Measurements from ENCODE around the gene LRCH4.
A peak's percentile ranks its signal among the peaks of the same experiment; 100 is the strongest.

Gene LRCH4

GRCh38 chr7:100580466-100581283 lies 5.3 kb downstream of the LRCH4 start:
- no peak for DNase-seq

DNA sequence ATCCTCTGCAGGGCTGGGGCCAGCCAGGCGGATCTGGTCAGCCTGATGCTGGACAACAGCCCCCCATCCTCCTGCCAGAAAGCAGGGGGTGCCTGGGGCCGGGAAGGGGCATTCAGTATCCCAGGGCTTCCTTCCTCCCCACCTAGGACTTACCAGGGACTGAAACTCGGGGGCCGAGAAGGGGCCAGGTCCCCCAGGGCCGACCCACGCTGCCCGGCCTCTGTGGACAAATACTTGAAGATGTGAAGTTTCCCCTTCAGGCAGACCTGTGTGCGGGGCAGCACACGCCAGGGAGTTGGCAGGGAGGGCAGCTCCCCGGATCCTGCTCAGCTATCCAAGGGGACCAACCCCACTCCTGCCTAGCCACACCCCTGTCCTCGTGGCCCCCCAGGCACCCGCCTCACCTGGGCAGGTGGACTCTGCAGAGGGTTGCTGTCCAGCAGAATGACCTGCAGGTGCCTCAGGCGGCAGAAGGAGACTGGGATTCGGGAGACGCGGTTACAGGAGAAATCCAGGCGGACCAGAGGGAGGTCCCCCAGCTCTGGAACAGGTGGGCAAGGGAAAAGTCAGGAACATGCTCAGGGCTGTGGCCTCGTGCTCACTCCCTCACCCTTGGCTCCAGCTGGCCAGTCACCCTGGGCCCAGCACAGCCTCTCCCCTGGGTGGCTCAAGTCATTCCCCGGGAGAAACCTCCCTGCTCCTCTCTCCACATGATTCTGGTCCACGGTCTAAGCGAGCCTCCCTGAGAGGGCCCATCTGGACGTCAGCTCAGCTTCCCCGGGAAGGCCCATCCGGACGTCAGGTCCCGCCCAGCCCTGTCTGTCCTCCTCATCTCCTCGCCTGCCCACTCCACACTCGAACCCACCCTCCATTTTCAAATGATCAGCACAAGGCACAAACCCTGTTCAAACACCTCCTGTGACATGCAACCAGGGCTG lies 7.4 kb downstream of the LRCH4 start:
- DNase-seq: no peak

GRCh38 chr7:100577507-100577906 lies 8.4 kb downstream of the LRCH4 start:
- DNase-seq: no peak

- no peak for DNase-seq
These were observed 8.8 kb downstream of the LRCH4 start for GRCh38 chr7:100577103-100577502.

DNA sequence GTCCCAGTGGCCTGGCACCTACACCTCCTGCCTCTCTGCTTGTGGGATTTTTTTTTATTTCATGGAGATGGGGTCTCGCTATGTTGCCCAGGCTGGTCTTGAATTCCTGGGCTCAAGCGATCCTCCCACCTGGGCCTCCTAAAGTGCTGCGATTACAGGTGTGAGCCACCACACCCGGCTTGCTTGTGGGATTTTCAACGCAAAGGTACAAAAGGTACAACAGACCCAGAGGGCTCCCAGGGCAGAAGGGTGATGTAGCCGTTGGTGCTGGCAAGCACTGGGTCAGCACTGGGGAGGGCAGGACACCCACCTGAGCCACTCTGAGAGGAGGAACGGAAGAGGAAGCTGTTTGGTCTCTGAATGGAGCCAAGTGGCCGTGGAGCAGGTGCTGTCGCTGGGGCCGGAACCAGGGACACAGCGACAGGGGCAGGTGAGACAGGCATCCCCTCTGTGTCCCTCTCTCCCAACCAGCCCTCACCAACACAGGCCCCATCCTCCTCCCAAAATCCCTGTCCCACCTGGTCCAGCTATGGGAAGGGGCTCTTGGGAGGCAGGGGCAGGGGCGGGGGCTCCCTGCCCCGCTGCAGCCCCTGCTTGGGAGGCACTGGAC lies 9.4 kb downstream of the LRCH4 start:
- no peak for DNase-seq

DNA sequence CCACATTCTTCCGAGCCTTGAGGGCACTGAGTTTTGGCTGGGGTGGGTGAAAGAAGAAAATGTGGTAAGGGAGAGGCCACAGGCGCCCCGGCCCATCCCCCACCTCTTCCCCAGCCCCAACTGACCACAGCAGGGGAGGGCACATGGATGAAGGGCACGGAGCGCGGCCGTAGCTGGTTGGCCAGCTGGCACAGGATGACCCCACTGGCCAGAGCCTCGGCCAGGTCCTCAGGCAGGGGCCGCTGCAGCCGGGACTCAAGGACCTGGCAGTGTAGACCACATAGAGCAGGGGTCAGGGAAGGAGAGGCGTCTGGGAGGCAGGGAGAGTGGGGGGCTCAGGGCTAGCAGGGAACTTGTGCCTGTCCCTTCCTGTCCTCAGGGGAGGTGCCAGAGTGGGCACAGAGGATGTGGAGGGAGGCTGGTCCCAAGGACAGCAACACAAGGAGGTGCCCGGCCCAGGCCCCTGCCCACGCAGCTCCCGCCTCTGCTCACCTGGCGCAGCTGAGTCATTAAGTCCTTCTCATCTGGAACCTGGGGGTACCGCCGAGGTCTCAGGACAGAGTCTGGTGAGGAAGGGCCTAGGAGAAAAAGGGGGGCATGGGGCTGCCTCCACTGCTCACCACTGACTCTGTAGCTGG lies 10.1 kb downstream of the LRCH4 start:
- DNase-seq: no peak

DNA sequence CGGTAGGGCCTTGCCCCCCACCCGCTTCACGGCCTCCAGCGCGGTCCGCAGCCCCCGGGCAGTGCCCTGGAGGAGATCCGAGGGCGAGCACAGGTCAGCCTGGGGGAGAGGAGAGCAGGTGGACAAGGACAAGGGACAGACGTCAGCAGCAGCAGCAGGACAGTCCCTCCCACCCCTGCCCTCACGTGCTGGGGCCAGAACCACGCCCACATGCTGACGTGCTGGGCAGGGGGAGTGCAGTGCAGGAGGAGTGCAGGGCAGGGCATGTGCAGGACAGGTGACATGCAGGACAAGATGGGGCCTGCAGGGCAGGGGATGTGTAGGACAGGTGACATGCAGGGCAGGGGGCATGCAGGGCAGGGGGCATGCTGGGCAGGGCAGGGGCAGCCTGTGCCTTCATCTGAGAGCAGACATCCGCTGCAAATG lies 10.7 kb downstream of the LRCH4 start:
- no peak for DNase-seq

DNA sequence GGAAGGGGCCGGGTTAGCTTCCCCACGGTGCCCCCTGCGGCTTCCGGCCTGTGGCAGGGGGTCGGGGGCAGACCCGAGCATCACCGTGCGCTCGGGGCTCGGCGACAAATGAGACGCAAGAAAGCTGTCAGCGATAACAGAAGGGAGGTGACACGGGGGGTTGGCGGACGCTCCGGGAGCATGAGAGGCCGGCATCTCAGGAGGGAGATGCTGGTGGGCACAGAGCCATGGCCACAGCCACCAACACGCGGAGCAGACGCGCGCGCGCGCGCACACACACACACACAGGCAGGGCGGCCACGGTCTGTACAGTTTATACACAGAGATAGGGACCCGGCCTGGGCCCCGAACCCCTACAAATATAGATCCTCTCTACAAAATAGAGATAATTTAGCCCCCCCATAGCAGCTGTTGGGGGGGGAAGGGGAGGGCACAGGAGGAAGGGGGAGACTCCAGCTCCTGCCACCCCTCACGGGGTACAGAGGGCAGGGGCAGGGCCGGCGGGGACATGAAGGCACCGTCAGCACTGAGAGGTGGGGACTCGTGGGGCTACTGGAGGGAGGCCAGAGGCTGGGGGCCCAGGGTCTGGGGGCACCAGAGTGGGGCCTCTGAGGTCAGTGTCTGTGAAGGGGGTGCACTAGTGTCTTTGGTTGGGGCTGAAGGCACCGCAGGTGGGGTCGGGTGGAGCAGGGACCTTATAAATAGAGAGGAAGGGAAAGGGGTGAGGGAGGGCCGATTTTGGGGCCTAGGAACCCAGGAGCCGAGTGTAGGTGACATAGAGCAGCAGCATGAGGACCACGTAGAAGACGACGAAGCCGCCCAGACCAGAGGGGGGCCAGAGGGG lies 11.3 kb downstream of the LRCH4 start:
- DNase-seq: no peak

GRCh38 chr7:100573691-100574361 lies 12.1 kb downstream of the LRCH4 start, which contains the start of gene SAP25:
Gene SAP25 (minus strand): TSS chr7:100573900. CDS start chr7:100573742, 158 bp downstream.
- no peak for DNase-seq

DNA sequence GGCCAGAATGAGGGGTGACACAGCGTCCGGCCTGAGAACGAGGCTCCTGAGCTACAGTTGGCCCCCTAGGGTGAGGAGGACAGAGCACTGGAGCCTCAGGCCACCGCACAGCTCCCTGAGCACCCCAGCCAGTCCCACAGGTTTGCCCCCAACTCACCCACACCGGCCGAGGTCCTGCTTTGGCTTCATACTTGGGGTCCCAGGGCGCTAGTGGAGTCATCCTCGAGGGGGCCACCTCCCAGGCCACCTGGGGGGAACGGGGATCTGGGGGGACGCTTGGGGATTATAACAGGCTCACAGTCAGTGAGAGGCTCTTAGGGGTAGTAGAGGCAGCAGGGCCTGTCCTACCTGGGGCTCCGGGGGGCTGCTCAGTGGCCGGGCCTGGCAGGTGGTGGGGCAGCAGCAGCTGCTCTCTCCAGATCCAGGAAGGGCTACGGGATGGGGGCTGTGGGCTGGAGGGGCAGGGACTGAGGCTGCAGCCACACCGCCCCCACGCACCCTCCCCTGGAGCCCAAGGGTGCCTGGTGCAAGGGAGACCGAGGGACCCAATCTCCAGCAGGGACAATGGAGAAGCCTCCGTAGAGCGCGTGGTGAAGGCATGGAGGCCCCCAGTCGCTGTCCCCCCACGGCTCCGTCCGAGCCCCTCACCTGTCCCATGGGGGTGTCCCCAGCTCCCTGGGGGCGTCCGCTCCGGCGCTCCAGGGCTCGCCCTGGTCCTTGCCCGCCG lies 12.8 kb downstream of the LRCH4 start:
- DNase-seq: no peak

DNA sequence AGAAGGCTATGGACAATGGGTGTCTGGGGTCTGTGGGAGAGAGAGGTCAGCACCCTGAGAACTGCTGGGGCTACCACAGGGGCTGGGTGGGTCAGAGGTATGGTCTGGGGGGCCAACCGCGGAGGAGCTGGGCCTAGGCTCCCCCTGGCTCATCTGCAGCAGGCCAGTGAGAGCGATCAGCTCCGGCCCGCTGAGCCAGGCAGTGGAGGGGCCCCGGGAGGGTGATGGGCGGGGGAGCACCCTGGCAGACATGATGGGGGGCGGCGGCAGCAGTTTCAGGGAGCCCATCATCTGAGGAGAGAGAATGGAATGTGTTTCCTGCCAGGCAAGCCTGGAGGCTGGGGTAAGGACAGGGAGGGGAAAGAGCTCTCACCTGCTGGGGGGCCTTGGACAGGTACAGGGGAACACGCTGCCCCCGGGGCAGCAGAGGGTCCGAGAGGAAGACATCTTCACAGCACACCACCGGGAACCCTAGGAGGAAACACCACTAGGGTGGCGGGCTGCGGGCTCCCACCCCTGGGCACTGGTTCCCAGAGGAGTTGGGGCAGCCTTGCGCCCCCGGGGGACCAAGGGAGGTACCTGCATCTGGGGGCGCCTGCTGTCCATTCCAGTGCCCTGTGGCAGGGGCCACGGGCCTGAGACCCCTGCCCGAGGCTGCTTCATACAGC lies 13.5 kb downstream of the LRCH4 start:
- no peak for DNase-seq

DNA sequence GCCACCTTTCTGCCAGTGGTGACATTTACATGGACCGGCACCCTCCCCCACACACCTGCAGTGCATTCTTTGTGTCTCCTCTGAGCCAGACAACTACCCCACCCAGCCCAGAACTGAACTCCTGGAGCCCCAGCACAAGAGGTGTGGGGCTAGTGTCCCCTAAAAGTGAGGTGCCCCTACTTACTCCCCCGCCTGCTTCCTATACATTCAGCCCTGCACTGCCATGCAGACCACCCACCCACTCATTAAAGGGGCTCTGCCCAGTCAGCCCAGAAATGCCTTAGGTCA lies 14.2 kb downstream of the LRCH4 start:
- no peak for DNase-seq

- no peak for DNase-seq
These were observed 14.7 kb downstream of the LRCH4 start for GRCh38 chr7:100570954-100571828.

- peak; percentile 58 for DNase-seq
These were observed 16.8 kb downstream of the LRCH4 start for GRCh38 chr7:100568896-100569844.

DNA sequence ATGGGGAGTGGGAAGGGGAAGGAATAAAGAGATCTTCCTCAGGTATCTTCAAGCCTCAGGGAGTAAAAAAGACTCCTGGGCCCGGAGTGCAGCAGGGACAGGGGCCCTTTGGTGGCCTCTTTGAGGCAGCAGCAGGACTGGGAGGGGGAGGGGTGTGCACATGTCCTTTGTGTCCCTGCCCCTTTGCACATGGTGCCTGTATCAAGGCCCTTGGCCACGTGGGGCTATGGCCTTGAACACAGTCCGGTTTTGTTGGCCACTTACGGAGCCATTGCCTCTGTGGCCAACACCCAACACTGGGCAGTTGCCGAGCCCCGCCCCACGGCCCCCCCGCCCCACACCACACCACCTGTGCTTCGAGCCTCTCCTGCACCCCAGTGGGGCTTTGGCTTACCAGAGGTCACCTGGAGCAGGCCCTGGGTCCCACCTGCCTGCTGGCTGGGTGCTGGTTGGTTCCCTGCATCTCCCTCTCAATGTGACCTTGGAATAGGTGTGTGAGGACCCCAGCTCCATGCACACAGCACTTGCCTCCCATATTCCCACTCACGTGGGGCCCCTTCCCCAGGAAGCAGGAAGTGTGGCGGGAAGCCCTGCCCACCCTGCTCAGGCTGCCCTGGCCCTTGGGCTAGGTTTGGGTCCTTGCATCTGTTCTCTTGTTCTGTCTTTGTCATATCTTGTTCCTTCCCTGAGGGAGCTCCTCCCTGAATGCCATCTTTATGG lies 17.6 kb downstream of the LRCH4 start:
- no peak for DNase-seq

GRCh38 chr7:100567751-100568175 lies 18.2 kb downstream of the LRCH4 start:
- no peak for DNase-seq

- no peak for DNase-seq
These were observed 18.7 kb downstream of the LRCH4 start for GRCh38 chr7:100567031-100567730.
